Stimulated activated CD4-positive, alpha-beta T cell treated with anti-CD3 and anti-CD28 coated beads, Interleukin-12 subunit alpha, Interleukin-12 subunit beta, amount 100 ng/mL, for 4 hours (primary cell): Measurements from ENCODE around the gene ARRDC1.
A peak's percentile ranks its signal among the peaks of the same experiment; 100 is the strongest.
"Not testable (repeated sequence)": the region's sequence is repeated elsewhere in the genome, so short reads cannot be mapped to it uniquely, and the experiment has no call there.

Source experiments
- DNase-seq: peaks from one replicate; pipeline ENCODE4 v3.0.0-alpha.2; 2020

The ARRDC1 gene

GRCh38 chr9:137586854-137587253, 18.6 kb upstream of the ARRDC1 start:
- DNase-seq = no peak

GRCh38 chr9:137588311-137588710, 17.2 kb upstream of the ARRDC1 start:
- DNase-seq = no peak

GRCh38 chr9:137588891-137589290, 16.6 kb upstream of the ARRDC1 start:
- no peak for DNase-seq

- DNase-seq = no peak
Measured at GRCh38 chr9:137589441-137590122, 15.9 kb upstream of the ARRDC1 start.

- no peak for DNase-seq
Measured at GRCh38 chr9:137590123-137590468, 15.4 kb upstream of the ARRDC1 start.

- peak; percentile 91 for DNase-seq
Measured at GRCh38 chr9:137590469-137591383, 14.8 kb upstream of the ARRDC1 start, which contains the start of gene ZMYND19. Gene ZMYND19, minus strand, starts transcription at chr9:137590512. Its CDS starts 249 bp downstream, at chr9:137590263.

- no peak for DNase-seq
Measured at GRCh38 chr9:137592767-137593166, 12.7 kb upstream of the ARRDC1 start.

GRCh38 chr9:137593176-137593575, 12.3 kb upstream of the ARRDC1 start:
- no peak for DNase-seq

- not testable (repeated sequence) for DNase-seq
Measured at GRCh38 chr9:137596577-137596976, 8.9 kb upstream of the ARRDC1 start.

- DNase-seq = no peak
Measured at GRCh38 chr9:137598943-137599342, 6.5 kb upstream of the ARRDC1 start.

GRCh38 chr9:137602661-137603060, 2.8 kb upstream of the ARRDC1 start:
- DNase-seq = no peak

- no peak for DNase-seq
Measured at GRCh38 chr9:137603879-137604278, 1.6 kb upstream of the ARRDC1 start.

- DNase-seq = no peak
Measured at GRCh38 chr9:137604345-137605086, 970 bp upstream of the ARRDC1 start.

- DNase-seq = no peak
Measured at GRCh38 chr9:137606005-137606621, 627 bp downstream of the ARRDC1 start.

GRCh38 chr9:137606734-137607138, 1.2 kb downstream of the ARRDC1 start:
- DNase-seq = no peak

- no peak for DNase-seq
Measured at GRCh38 chr9:137607141-137607857, 1.8 kb downstream of the ARRDC1 start.

- no peak for DNase-seq
Measured at GRCh38 chr9:137610944-137611343, 5.5 kb downstream of the ARRDC1 start.

- DNase-seq = no peak
Measured at GRCh38 chr9:137611623-137612609, 6.4 kb downstream of the ARRDC1 start.

GRCh38 chr9:137612741-137613142, 7.3 kb downstream of the ARRDC1 start:
- DNase-seq = no peak

- DNase-seq = no peak
Measured at GRCh38 chr9:137613259-137613658, 7.8 kb downstream of the ARRDC1 start.
